IPS-15b (cell line): Measurements from ENCODE around the gene LRP1.

ENCODE experiments used
- H3K27me3 ChIP-seq: one replicate; pipeline ENCODE4 v1.6.1; 2013; ENCODE audit warnings: low read length; ENCODE audit not compliant: control insufficient read depth, insufficient read depth
- H3K36me3 ChIP-seq: one replicate; pipeline ENCODE4 v1.6.1; 2013; ENCODE audit warnings: low read length; ENCODE audit not compliant: control insufficient read depth, insufficient read depth
- H3K4me1 ChIP-seq: one replicate; pipeline ENCODE4 v1.6.1; 2013; ENCODE audit warnings: mild to moderate bottlenecking, low read length; ENCODE audit not compliant: control insufficient read depth, insufficient read depth
- H3K4me3 ChIP-seq: one replicate; pipeline ENCODE4 v1.5.1; 2013; ENCODE audit warnings: low read depth, low read length
- H3K9ac ChIP-seq: one replicate; pipeline ENCODE4 v1.6.1; 2013; ENCODE audit warnings: low read depth, mild to moderate bottlenecking, low read length
- H3K9me3 ChIP-seq: one replicate; pipeline ENCODE4 v1.6.1; 2013; ENCODE audit warnings: mild to moderate bottlenecking, low read length; ENCODE audit not compliant: control insufficient read depth, insufficient read depth

Gene LRP1

GRCh38 chr12:57199191-57199590 is 70.9 kb downstream of the LRP1 start:
- Histone ChIP-seq H3K9me3 (no peaks in the 10 kb centered on the region), H3K4me3 (no peak overlapping the region), H3K4me1 (no peaks in the 10 kb centered on the region), H3K36me3 (peaks cover 96% of the 10 kb centered on the region), H3K27me3 (no peaks in the 10 kb centered on the region), H3K9ac (no peak overlapping the region)

DNA sequence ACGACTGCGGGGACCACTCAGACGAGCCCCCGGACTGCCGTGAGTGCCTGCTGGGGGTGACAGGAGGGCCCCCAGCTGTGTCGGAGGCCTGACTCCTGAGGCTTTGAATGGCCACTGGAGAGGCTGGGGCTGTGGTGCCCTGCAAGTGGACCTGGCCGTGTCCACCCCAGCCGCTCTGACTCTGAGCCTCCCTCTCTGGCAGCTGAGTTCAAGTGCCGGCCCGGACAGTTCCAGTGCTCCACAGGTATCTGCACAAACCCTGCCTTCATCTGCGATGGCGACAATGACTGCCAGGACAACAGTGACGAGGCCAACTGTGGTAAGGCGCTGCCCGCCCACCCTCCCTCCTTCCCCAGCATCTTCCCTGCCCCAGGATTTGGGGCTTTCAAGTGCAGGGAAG is 72.2 kb downstream of the LRP1 start:
- no peak overlapping the region for H3K9ac ChIP-seq
- H3K27me3 ChIP-seq, result no peaks in the 10 kb centered on the region
- H3K36me3 ChIP-seq, result peaks cover 96% of the 10 kb centered on the region
- H3K9me3 ChIP-seq, result no peaks in the 10 kb centered on the region
- no peaks in the 10 kb centered on the region for H3K4me1 ChIP-seq
- no peak overlapping the region for H3K4me3 ChIP-seq

DNA sequence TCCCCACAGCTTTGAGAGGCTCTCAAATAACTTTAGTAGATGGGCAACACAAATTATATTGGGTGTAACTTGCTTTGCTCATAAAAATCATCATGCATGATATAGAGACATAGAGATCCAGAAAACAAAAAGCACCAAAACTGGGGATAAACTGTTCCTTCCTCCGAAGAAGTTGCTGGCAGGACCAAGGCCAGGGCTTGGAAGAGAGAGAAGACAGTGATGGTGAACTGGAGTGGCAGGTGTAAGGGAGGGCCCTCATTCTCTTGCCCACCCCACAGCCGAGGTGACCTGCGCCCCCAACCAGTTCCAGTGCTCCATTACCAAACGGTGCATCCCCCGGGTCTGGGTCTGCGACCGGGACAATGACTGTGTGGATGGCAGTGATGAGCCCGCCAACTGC is 72.9 kb downstream of the LRP1 start:
- H3K36me3 ChIP-seq, result peaks cover 96% of the 10 kb centered on the region
- H3K9ac ChIP-seq, result no peak overlapping the region
- no peaks in the 10 kb centered on the region for H3K27me3 ChIP-seq
- H3K4me3 ChIP-seq, result no peak overlapping the region
- no peaks in the 10 kb centered on the region for H3K4me1 ChIP-seq
- no peaks in the 10 kb centered on the region for H3K9me3 ChIP-seq

DNA sequence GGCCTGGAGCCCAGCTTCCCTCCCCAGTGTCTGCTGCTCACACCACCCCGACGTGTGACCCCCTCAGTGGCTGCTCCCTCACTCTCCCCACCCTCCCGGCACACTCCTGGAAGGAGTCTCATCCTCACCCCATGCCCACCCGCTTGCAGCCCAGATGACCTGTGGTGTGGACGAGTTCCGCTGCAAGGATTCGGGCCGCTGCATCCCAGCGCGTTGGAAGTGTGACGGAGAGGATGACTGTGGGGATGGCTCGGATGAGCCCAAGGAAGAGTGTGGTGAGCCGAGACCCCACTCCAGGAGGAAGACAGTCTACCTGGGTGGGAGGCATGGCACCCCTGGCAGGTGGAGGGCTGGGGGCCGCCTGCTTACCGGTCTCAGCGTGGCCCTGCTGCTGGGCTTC is 73.3 kb downstream of the LRP1 start:
- Histone ChIP-seq H3K4me3 (no peak overlapping the region), H3K9ac (no peak overlapping the region), H3K9me3 (no peaks in the 10 kb centered on the region), H3K4me1 (no peaks in the 10 kb centered on the region), H3K27me3 (no peaks in the 10 kb centered on the region), H3K36me3 (peaks cover 96% of the 10 kb centered on the region)

- H3K9ac ChIP-seq, result no peak overlapping the region
- H3K9me3 ChIP-seq, result no peaks in the 10 kb centered on the region
- H3K36me3 ChIP-seq, result peaks cover 90% of the 10 kb centered on the region
- H3K4me1 ChIP-seq, result no peaks in the 10 kb centered on the region
- H3K27me3 ChIP-seq, result no peaks in the 10 kb centered on the region
- H3K4me3 ChIP-seq, result no peak overlapping the region
These were observed 74.0 kb downstream of the LRP1 start for GRCh38 chr12:57202321-57202720.

- Histone ChIP-seq H3K27me3 (no peaks in the 10 kb centered on the region), H3K36me3 (peaks cover 90% of the 10 kb centered on the region), H3K4me3 (no peak overlapping the region), H3K9me3 (no peaks in the 10 kb centered on the region), H3K4me1 (no peaks in the 10 kb centered on the region), H3K9ac (no peak overlapping the region)
These were observed 74.9 kb downstream of the LRP1 start for GRCh38 chr12:57203201-57203600.

- Histone ChIP-seq H3K36me3 (peaks cover 89% of the 10 kb centered on the region), H3K9ac (no peak overlapping the region), H3K4me1 (no peaks in the 10 kb centered on the region)
These were observed 75.5 kb downstream of the LRP1 start for GRCh38 chr12:57203791-57204190.

DNA sequence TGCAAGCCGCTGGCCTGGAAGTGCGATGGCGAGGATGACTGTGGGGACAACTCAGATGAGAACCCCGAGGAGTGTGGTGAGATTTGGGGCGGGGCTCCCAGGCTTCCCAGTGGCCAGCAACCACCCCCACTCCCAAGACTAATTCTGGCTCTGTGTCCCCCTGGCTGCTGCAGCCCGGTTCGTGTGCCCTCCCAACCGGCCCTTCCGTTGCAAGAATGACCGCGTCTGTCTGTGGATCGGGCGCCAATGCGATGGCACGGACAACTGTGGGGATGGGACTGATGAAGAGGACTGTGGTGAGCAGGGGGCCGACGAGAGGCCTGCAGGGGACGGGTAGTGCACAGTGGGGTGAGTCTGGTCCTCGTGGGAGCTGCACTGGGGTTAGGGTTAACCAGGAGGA is 76.2 kb downstream of the LRP1 start:
- Histone ChIP-seq H3K4me1 (no peaks in the 10 kb centered on the region), H3K27me3 (no peaks in the 10 kb centered on the region), H3K36me3 (peaks cover 89% of the 10 kb centered on the region), H3K9me3 (no peaks in the 10 kb centered on the region), H3K4me3 (no peak overlapping the region), H3K9ac (no peak overlapping the region)

More at GRCh38 chr12:57203791-57204190, 75.5 kb downstream of the LRP1 start:
- Histone ChIP-seq H3K4me3 (no peak overlapping the region), H3K9me3 (no peaks in the 10 kb centered on the region), H3K27me3 (no peaks in the 10 kb centered on the region)

DNA sequence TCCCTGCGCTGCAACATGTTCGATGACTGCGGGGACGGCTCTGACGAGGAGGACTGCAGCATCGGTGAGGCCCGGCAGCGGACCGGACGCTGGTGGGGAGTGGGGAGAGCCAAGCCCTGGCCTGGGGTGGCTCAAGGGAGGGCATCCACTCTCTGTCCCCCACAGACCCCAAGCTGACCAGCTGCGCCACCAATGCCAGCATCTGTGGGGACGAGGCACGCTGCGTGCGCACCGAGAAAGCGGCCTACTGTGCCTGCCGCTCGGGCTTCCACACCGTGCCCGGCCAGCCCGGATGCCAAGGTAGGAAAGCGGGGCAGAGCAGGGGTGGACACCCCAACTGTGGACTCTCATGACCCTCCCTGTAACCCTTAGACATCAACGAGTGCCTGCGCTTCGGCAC is 76.9 kb downstream of the LRP1 start:
- Histone ChIP-seq H3K4me3 (no peak overlapping the region), H3K27me3 (no peaks in the 10 kb centered on the region), H3K9ac (no peak overlapping the region), H3K4me1 (no peaks in the 10 kb centered on the region), H3K9me3 (no peaks in the 10 kb centered on the region), H3K36me3 (peaks cover 90% of the 10 kb centered on the region)

DNA sequence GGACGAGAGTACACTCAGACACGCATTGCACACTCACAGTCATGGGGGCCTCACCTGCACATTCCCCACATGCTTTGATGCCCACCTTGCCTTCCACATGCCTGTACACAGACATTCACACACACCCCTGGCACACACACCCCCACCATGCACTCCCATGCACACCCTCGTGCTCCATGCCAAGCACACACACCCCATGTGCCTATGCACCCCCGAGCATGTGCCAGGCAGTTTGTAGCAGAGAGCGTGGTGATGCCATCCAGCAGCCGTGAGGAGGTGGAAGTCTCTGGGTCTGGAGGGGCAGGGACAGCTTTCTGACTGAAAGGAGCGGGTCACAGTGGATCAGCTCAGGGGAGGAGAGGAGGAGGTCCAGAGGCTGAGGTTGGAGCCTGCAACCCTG is 77.6 kb downstream of the LRP1 start:
- Histone ChIP-seq H3K27me3 (no peaks in the 10 kb centered on the region), H3K4me1 (no peaks in the 10 kb centered on the region), H3K9ac (no peak overlapping the region), H3K36me3 (peaks cover 91% of the 10 kb centered on the region), H3K9me3 (no peaks in the 10 kb centered on the region), H3K4me3 (no peak overlapping the region)

- Histone ChIP-seq H3K36me3 (peaks cover 89% of the 10 kb centered on the region), H3K4me1 (no peaks in the 10 kb centered on the region), H3K4me3 (no peak overlapping the region)
These were observed 79.7 kb downstream of the LRP1 start for GRCh38 chr12:57207731-57208630.

GRCh38 chr12:57208631-57209282 is 80.5 kb downstream of the LRP1 start:
- Histone ChIP-seq H3K9me3 (no peaks in the 10 kb centered on the region), H3K27me3 (peaks cover 4% of the 10 kb centered on the region), H3K9ac (no peak overlapping the region), H3K4me1 (peaks cover 4% of the 10 kb centered on the region), H3K36me3 (peaks cover 81% of the 10 kb centered on the region), H3K4me3 (no peak overlapping the region)

More at GRCh38 chr12:57207731-57208630, 79.7 kb downstream of the LRP1 start:
- Histone ChIP-seq H3K27me3 (no peaks in the 10 kb centered on the region), H3K9me3 (no peaks in the 10 kb centered on the region), H3K9ac (no peak overlapping the region)
